HEK293 (cell line): ENCODE results near the gene LRRC37A3.
A peak's percentile ranks its signal among the peaks of the same experiment; 100 is the strongest.

Experiments
- CTCF ChIA-PET: fragments of 350-600 bp; formaldehyde crosslinking; extraction: SDS; loops from one replicate; lab custom pipeline; 2021; ENCODE audit warnings: antibody characterized with exemption; lab: Yijun Ruan, JAX
- POLR2A ChIA-PET: fragments of 300-600 bp; formaldehyde crosslinking; extraction: SDS; loops from one replicate; lab custom pipeline; 2020; ENCODE audit warnings: antibody characterized with exemption, inconsistent platforms; lab: Yijun Ruan, JAX
- H3K27ac ChIP-seq: fragments of 200-500 bp; sonication (Bioruptor generic); 2 replicates; pipeline ENCODE4 v1.5.1; 2014; ENCODE audit warnings: low read depth, low read length, control low read depth, inconsistent platforms; ENCODE audit errors: extremely low read depth
- H3K36me3 ChIP-seq, 2 experiments: fragments of 200-500 bp in 1 of 2; sonication (Bioruptor generic) in 1 of 2; 1 replicate in 1 of 2; 2 replicates in 1 of 2; pipeline ENCODE4 v1.5.1; 2014 to 2017; ENCODE audit warnings: inconsistent platforms in 2 of 2, low read length in 2 of 2; ENCODE audit not compliant: control insufficient read depth in 2 of 2, insufficient read depth in 1 of 2
- H3K4me1 ChIP-seq: fragments of 200-500 bp; sonication (Bioruptor generic); 2 replicates; pipeline ENCODE4 v1.5.1; 2014; ENCODE audit warnings: mild to moderate bottlenecking, low read length, inconsistent platforms; ENCODE audit not compliant: control insufficient read depth, insufficient read depth
- H3K4me3 ChIP-seq: 2 replicates; pipeline ENCODE4 v1.5.1; 2011; ENCODE audit warnings: low read depth, mild to moderate bottlenecking, control low read depth, low read length, moderate library complexity
- H3K9me3 ChIP-seq: fragments of 200-500 bp; sonication (Bioruptor generic); 2 replicates; pipeline ENCODE4 v1.5.1; 2014; ENCODE audit warnings: low read depth, low read length, inconsistent platforms; ENCODE audit not compliant: control insufficient read depth, insufficient read depth
- CTCF ChIP-seq: fragments of 450-650 bp; formaldehyde crosslinking; IDR thresholded peaks from 2 replicates; pipeline ENCODE4 v1.5.1; 2016; ENCODE audit warnings: missing biosample characterization, missing genetic modification characterization
- ELK4 ChIP-seq: IDR thresholded peaks from 2 replicates; pipeline ENCODE4 v1.6.1; 2011; ENCODE audit warnings: mild to moderate bottlenecking, low read depth, low read length, borderline replicate concordance
- FEZF1 ChIP-seq: fragments of 450-650 bp; formaldehyde crosslinking; IDR thresholded peaks from 2 replicates; pipeline ENCODE4 v1.5.1; 2016; ENCODE audit warnings: missing biosample characterization, missing genetic modification characterization
- GLIS1 ChIP-seq: fragments of 450-650 bp; formaldehyde crosslinking; IDR thresholded peaks from 2 replicates; pipeline ENCODE4 v1.5.1; 2016; ENCODE audit warnings: missing biosample characterization, missing genetic modification characterization
- KLF9 ChIP-seq: fragments of 450-650 bp; formaldehyde crosslinking; IDR thresholded peaks from 2 replicates; pipeline ENCODE4 v1.5.1; 2016; ENCODE audit warnings: missing biosample characterization, missing genetic modification characterization, low read depth
- OSR2 ChIP-seq: fragments of 450-650 bp; formaldehyde crosslinking; IDR thresholded peaks from 2 replicates; pipeline ENCODE4 v1.5.1; 2016; ENCODE audit warnings: missing biosample characterization, missing genetic modification characterization
- OVOL3 ChIP-seq: fragments of 450-650 bp; formaldehyde crosslinking; IDR thresholded peaks from 2 replicates; pipeline ENCODE4 v1.5.1; 2016; ENCODE audit warnings: missing biosample characterization, missing genetic modification characterization
- ZFP41 ChIP-seq: fragments of 450-650 bp; formaldehyde crosslinking; IDR thresholded peaks from 2 replicates; pipeline ENCODE4 v1.5.1; 2016; ENCODE audit warnings: missing biosample characterization, missing genetic modification characterization, borderline replicate concordance
- ZIC2 ChIP-seq: fragments of 450-650 bp; formaldehyde crosslinking; IDR thresholded peaks from 2 replicates; pipeline ENCODE4 v1.5.1; 2016; ENCODE audit warnings: missing biosample characterization, missing genetic modification characterization
- ZNF138 ChIP-seq: fragments of 450-650 bp; formaldehyde crosslinking; IDR thresholded peaks from 2 replicates; pipeline ENCODE4 v1.5.1; 2016; ENCODE audit warnings: missing biosample characterization, missing genetic modification characterization, borderline replicate concordance
- ZNF155 ChIP-seq: fragments of 450-650 bp; formaldehyde crosslinking; IDR thresholded peaks from 2 replicates; pipeline ENCODE4 v1.5.1; 2016; ENCODE audit warnings: missing biosample characterization, missing genetic modification characterization
- ZNF2 ChIP-seq: fragments of 450-650 bp; formaldehyde crosslinking; IDR thresholded peaks from 2 replicates; pipeline ENCODE4 v1.5.1; 2016; ENCODE audit warnings: missing biosample characterization, missing genetic modification characterization
- ZNF24 ChIP-seq: fragments of 450-650 bp; formaldehyde crosslinking; IDR thresholded peaks from 2 replicates; pipeline ENCODE4 v1.5.1; 2016; ENCODE audit warnings: missing biosample characterization, missing genetic modification characterization
- ZNF248 ChIP-seq: fragments of 450-650 bp; formaldehyde crosslinking; IDR thresholded peaks from 2 replicates; pipeline ENCODE4 v1.5.1; 2017; ENCODE audit warnings: missing biosample characterization, missing genetic modification characterization
- ZNF514 ChIP-seq: fragments of 450-650 bp; formaldehyde crosslinking; IDR thresholded peaks from 2 replicates; pipeline ENCODE4 v1.5.1; 2016; ENCODE audit warnings: missing biosample characterization, missing genetic modification characterization
- ZNF521 ChIP-seq: fragments of 450-650 bp; formaldehyde crosslinking; IDR thresholded peaks from 2 replicates; pipeline ENCODE4 v1.5.1; 2017; ENCODE audit warnings: missing biosample characterization, mild to moderate bottlenecking, missing genetic modification characterization
- ZNF654 ChIP-seq: fragments of 450-650 bp; formaldehyde crosslinking; IDR thresholded peaks from 2 replicates; pipeline ENCODE4 v1.5.1; 2016; ENCODE audit warnings: low read depth, missing biosample characterization, missing genetic modification characterization
- ZNF830 ChIP-seq: fragments of 450-650 bp; IDR thresholded peaks from 2 replicates; pipeline ENCODE4 v1.5.0; 2018; ENCODE audit warnings: missing biosample characterization, missing genetic modification characterization, low read depth, mild to moderate bottlenecking, moderate library complexity
- TF ChIP-seq, protein P1 (sequence below): fragments of 450-650 bp; formaldehyde crosslinking; IDR thresholded peaks from 2 replicates; pipeline ENCODE4 v1.5.1; 2016; ENCODE audit warnings: missing biosample characterization, missing genetic modification characterization

LRRC37A3 gene

DNA sequence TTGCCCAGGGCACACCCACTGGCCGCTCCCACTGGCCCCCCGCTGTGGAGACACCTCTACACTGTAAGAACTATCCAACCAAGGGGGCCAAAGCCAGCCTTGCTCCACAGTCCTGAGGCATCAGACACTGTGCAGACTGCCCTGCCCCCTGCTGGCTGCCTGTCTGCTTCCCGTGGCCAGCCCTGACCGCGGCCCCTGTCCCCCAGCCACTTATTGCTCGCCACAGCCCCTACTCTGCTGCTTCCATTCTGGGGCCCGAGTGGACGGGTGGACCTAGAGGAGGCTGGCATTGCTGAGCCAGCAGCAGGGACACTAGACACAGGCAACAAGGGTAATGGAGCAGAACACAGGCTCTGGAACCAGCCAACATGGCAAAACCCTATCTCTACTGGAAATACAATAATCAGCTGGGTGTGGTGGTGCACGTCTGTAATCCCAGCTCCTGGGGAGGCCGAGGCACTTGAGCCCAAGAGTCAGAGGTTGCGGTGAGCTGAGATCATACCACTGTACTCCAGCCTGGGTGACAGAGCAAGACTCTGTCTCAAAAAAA lies 19.7 kb upstream of the LRRC37A3 start:
- ChIA-PET CTCF (interaction anchor here (0.6 to 2.3 kb wide), 4 partner anchors 22 to 472 kb away, joined by 3 to 12 read pairs (median 5); no protein-coding TSS in a partner anchor), POLR2A (no interaction called here)
- Histone ChIP-seq H3K27ac (no peak overlapping the region), H3K9me3 (no peaks in the 10 kb centered on the region), H3K36me3 (peaks cover 0 to 9% of the 10 kb centered on the region in 2 experiments; a peak in 2 of 3 replicates), H3K4me3 (no peak overlapping the region), H3K4me1 (no peaks in the 10 kb centered on the region; the same call in 1 of the 2 replicates)
- TF ChIP-seq ZNF155 (tag by site-specific recombination) (no peak), ELK4 (no peak), CTCF (tag by site-specific recombination) (0 out of 2 replicates have a peak, but pooled peaks have one; percentile 36), KLF9 (tag by site-specific recombination) (0 out of 2 replicates have a peak, but pooled peaks have one; percentile 25), ZNF138 (tag by site-specific recombination) (no peak), ZFP41 (no peak), ZIC2 (tag by site-specific recombination) (peak; percentile 53; the same call in 1 of the 2 replicates), ZNF654 (tag by site-specific recombination) (peak; percentile 5; the same call in 1 of the 2 replicates), GLIS1 (tag by site-specific recombination) (peak; percentile 8; the same call in 1 of the 2 replicates)
- TF ChIP-seq, protein P1, sequence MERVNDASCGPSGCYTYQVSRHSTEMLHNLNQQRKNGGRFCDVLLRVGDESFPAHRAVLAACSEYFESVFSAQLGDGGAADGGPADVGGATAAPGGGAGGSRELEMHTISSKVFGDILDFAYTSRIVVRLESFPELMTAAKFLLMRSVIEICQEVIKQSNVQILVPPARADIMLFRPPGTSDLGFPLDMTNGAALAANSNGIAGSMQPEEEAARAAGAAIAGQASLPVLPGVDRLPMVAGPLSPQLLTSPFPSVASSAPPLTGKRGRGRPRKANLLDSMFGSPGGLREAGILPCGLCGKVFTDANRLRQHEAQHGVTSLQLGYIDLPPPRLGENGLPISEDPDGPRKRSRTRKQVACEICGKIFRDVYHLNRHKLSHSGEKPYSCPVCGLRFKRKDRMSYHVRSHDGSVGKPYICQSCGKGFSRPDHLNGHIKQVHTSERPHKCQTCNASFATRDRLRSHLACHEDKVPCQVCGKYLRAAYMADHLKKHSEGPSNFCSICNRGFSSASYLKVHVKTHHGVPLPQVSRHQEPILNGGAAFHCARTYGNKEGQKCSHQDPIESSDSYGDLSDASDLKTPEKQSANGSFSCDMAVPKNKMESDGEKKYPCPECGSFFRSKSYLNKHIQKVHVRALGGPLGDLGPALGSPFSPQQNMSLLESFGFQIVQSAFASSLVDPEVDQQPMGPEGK (tag by site-specific recombination), result no peak

DNA sequence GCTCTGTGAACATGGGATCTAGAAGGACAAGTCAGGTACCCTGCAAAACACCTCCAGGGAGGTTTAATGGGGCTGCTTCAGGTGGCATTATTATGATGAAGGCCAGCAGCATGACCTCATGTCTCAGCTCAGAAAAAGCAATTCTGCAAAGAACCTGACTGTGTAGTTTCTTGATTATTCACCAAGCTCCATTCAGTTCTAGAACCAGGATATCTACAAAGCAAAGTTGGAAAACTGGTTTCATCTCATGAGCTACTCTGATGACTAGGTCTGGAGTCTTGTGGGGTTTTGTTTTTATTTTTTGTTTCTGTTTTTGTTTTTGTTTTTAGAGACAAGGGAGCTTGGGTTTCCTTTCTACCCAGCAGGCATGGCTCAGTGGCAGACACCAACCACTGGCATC lies 19.0 kb upstream of the LRRC37A3 start:
- ChIA-PET POLR2A (no interaction called here), CTCF (interaction anchor here (0.8 to 2.3 kb wide), 5 partner anchors 11 to 158 kb away, joined by 3 to 12 read pairs (median 3); no protein-coding TSS in a partner anchor)
- H3K36me3 ChIP-seq, result peaks cover 0 to 9% of the 10 kb centered on the region in 2 experiments; a peak in 1 of 3 replicates
- H3K9me3 ChIP-seq, result no peaks in the 10 kb centered on the region
- H3K27ac ChIP-seq, result no peak overlapping the region
- no peak overlapping the region for H3K4me3 ChIP-seq
- no peaks in the 10 kb centered on the region; the same call in 1 of the 2 replicates for H3K4me1 ChIP-seq
- TF ChIP-seq, protein P1 (tag by site-specific recombination), result no peak
- no peak for TF ChIP-seq OVOL3 (tag by site-specific recombination)
- no peak for TF ChIP-seq ZNF24
- no peak for TF ChIP-seq ZNF514 (tag by site-specific recombination)
- TF ChIP-seq FEZF1 (tag by site-specific recombination), result no peak
- no peak for TF ChIP-seq ZNF830
- TF ChIP-seq ZNF521 (tag by site-specific recombination), result no peak
- no peak for TF ChIP-seq ZNF2 (tag by site-specific recombination)
- no peak for TF ChIP-seq ZNF248 (tag by site-specific recombination)
- no peak for TF ChIP-seq OSR2 (tag by site-specific recombination)
